K562 (cell line): ENCODE results near the gene MECR. TPM values are rescaled to one million over a fixed set of nuclear protein-coding genes. Genes with fewer than 3 reads are reported as not detected.

ENCODE experiments used
- SIN3A ChIP-seq, 2 experiments: fragments of 150-350 bp in 1 of 2; IDR thresholded peaks; 2 replicates each; pipeline ENCODE4 v1.6.1; 2011 to 2016; ENCODE audit warnings: borderline replicate concordance in 2 of 2, low read depth in 2 of 2, low read length in 2 of 2, mild to moderate bottlenecking in 2 of 2, moderate library complexity in 2 of 2; ENCODE audit not compliant: control insufficient read depth in 1 of 2
- YY1 ChIP-seq, 3 experiments: IDR thresholded peaks; 2 replicates each; pipeline ENCODE4 v1.6.1; 2011; ENCODE audit warnings: low read length in 2 of 3, mild to moderate bottlenecking in 2 of 3, moderate library complexity in 2 of 3, borderline replicate concordance in 1 of 3, control low read depth in 1 of 3, low read depth in 1 of 3; ENCODE audit not compliant: insufficient read depth in 3 of 3, insufficient replicate concordance in 2 of 3, control insufficient read depth in 1 of 3, insufficient read length in 1 of 3; ENCODE audit errors: extremely low read depth in 1 of 3
- polyA plus RNA-seq, 8 experiments: library from polyadenylated mRNA; depleted of rRNA in 4 of 8; stranded (reverse) in 5 of 8; unstranded in 3 of 8; fragments of >200 nt; fragmentation: Nextera tagmentation in 2 of 8; fragmentation: Illumina TruSeq in 1 of 8; extraction: Ambion mirVana in 2 of 8; extraction: Trizol in 1 of 8; gene quantifications; 2 replicates each; pipeline versions ENCODE4 v1.2.1 to v1.2.3, GENCODE V29; 2011 to 2014; ENCODE audit warnings: inconsistent platforms in 1 of 8, missing spikeins in 1 of 8
- total RNA-seq, 7 experiments: library from RNA; depleted of rRNA in 6 of 7; stranded (reverse); fragments of >200 nt in 6 of 7; fragmentation: Illumina TruSeq in 2 of 7; extraction: Trizol in 2 of 7; gene quantifications; 2 replicates each; pipeline versions ENCODE4 v1.2.1 to v1.2.3, GENCODE V29; 2011 to 2021; ENCODE audit warnings: low replicate concordance in 1 of 7
- TF ChIP-seq, protein P1 (sequence below): conservative IDR thresholded peaks from 2 replicates; pipeline ENCODE4 v1.6.1; 2011; ENCODE audit warnings: low read depth, mild to moderate bottlenecking, low read length; ENCODE audit not compliant: control insufficient read depth
- TF ChIP-seq, protein P2 (sequence below): fragments of 200-800 bp; sonication (Bioruptor generic); IDR thresholded peaks from 2 replicates; pipeline ENCODE4 v1.6.1; 2016; ENCODE audit warnings: missing genetic modification characterization, missing compliant biosample characterization

Gene MECR
- total and polyA plus RNA-seq, 9 of the 15 experiments (the other 6 are each of a cell fraction or from before 2014, with no cell fraction given) = 10.4 to 58.6 (median 42.9) TPM

DNA sequence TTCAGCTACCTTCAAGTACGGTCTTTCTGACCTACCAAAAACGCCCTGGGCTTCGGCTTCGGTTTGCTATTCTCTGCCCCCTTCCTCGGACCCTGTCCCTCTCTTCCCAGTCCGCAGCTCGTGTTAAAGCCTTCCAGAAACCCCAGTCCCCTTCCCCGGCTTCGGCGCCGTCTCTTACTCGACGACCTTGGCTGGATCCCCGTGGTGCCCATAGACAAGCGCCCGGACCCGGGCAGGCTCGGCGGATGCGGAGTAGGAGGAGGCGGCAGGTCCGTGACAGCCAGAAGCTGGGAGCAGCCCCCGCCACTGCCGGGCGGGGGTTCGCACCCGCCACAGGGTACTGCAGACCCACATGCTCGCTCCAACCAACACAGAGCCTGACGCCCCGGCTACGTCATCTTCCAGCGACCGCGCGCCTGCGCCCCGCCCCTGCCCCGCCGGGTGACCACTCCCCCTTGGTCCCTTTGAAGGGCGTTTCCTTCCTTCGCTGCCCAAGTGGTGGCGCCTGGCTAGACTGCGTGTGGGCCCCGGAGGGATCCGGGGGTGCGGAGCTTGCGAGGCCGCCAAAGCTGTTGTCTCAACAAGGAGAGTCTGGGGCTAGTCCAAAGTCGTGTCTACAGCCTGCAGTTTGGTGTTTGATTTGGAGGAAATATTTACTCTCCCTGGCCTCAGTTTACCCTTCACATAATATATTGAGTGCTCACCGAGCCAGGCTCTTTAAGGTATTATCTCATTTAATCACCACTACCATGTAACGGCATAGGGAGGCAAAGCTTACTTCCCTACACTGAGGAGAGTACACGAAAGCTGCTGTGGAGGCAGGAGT is at the start of gene MECR (continued):
- peak; percentile 96 to 98 for TF ChIP-seq SIN3A (IDR thresholded peaks at IDR 0.05; ENCODE audit: borderline replicate concordance in 2 of 2, control insufficient read depth in 1 of 2, low read depth in 2 of 2, low read length in 2 of 2)
- TF ChIP-seq, protein P1, sequence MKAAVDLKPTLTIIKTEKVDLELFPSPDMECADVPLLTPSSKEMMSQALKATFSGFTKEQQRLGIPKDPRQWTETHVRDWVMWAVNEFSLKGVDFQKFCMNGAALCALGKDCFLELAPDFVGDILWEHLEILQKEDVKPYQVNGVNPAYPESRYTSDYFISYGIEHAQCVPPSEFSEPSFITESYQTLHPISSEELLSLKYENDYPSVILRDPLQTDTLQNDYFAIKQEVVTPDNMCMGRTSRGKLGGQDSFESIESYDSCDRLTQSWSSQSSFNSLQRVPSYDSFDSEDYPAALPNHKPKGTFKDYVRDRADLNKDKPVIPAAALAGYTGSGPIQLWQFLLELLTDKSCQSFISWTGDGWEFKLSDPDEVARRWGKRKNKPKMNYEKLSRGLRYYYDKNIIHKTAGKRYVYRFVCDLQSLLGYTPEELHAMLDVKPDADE = peak; percentile 92
- TF ChIP-seq, protein P2, sequence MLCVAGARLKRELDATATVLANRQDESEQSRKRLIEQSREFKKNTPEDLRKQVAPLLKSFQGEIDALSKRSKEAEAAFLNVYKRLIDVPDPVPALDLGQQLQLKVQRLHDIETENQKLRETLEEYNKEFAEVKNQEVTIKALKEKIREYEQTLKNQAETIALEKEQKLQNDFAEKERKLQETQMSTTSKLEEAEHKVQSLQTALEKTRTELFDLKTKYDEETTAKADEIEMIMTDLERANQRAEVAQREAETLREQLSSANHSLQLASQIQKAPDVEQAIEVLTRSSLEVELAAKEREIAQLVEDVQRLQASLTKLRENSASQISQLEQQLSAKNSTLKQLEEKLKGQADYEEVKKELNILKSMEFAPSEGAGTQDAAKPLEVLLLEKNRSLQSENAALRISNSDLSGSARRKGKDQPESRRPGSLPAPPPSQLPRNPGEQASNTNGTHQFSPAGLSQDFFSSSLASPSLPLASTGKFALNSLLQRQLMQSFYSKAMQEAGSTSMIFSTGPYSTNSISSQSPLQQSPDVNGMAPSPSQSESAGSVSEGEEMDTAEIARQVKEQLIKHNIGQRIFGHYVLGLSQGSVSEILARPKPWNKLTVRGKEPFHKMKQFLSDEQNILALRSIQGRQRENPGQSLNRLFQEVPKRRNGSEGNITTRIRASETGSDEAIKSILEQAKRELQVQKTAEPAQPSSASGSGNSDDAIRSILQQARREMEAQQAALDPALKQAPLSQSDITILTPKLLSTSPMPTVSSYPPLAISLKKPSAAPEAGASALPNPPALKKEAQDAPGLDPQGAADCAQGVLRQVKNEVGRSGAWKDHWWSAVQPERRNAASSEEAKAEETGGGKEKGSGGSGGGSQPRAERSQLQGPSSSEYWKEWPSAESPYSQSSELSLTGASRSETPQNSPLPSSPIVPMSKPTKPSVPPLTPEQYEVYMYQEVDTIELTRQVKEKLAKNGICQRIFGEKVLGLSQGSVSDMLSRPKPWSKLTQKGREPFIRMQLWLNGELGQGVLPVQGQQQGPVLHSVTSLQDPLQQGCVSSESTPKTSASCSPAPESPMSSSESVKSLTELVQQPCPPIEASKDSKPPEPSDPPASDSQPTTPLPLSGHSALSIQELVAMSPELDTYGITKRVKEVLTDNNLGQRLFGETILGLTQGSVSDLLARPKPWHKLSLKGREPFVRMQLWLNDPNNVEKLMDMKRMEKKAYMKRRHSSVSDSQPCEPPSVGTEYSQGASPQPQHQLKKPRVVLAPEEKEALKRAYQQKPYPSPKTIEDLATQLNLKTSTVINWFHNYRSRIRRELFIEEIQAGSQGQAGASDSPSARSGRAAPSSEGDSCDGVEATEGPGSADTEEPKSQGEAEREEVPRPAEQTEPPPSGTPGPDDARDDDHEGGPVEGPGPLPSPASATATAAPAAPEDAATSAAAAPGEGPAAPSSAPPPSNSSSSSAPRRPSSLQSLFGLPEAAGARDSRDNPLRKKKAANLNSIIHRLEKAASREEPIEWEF (CRISPR knock-in tag) = no peak
- peak in 2 of 3 experiments; percentile 77 to 78 for TF ChIP-seq YY1 (IDR thresholded peaks at IDR 0.05; ENCODE audit: borderline replicate concordance in 1 of 3, control insufficient read depth in 1 of 3, extremely low read depth in 1 of 3, insufficient read depth in 3 of 3, insufficient read length in 1 of 3, insufficient replicate concordance in 2 of 3, low read depth in 1 of 3, low read length in 2 of 3)
